Measurements from ENCODE around the gene KIFAP3.

Gene KIFAP3

DNA sequence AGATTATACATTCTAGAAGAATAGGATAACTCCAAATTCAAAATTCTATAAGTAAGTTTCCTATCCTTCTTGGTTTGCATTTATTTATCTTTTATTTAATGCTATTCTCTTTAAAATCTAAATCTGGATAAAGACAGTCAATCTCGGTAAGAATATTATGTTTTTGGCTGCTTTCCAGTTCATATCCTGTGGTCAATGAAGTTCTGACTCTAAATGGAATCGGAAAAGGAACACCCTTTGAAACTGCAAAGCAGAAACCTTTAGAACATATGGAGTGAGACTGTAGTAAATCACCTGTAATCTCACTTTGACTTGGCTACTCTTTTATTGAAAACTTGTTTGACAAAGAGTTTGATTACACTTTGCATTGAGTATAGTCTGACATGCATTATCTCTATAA, 85.2 kb downstream of the KIFAP3 start:
- DNase-seq (ENCODE audit: low read depth in 1 of 2, low spot score in 1 of 2) = no peak

GRCh38 chr1:169985757-169986156, 88.7 kb downstream of the KIFAP3 start:
- DNase-seq (ENCODE audit: low read depth in 1 of 2, low spot score in 1 of 2) = no peak

GRCh38 chr1:169974067-169974466, 100.4 kb downstream of the KIFAP3 start:
- DNase-seq (ENCODE audit: low read depth in 1 of 2, low spot score in 1 of 2) = no peak

- DNase-seq (ENCODE audit: low read depth in 1 of 2, low spot score in 1 of 2) = no peak
Observed at GRCh38 chr1:169970114-169970513, 104.4 kb downstream of the KIFAP3 start.

- DNase-seq (ENCODE audit: low read depth in 1 of 2, low spot score in 1 of 2) = no peak
Observed at GRCh38 chr1:169968174-169968573, 106.3 kb downstream of the KIFAP3 start.

DNA sequence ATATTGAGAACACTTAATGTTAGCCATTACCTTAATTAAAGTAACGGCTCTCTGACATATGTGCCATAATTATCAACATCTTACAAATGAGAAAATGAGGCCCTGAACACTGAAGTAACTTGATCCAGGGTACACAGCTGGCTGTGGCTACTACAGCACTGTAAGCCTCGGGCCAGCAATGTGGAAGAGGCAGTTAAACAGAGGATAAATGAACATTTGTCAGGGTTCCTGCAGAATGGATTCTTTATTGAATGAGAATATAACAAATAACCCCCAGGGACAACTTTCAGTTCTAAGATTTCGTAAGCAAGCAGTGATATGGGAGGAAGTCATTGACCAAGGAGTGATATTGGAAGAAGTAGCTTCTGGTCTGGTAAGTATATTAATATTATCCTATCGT, 110.3 kb downstream of the KIFAP3 start:
- DNase-seq (ENCODE audit: low read depth in 1 of 2, low spot score in 1 of 2) = no peak

GRCh38 chr1:169959686-169960085, 114.8 kb downstream of the KIFAP3 start:
- DNase-seq (ENCODE audit: low read depth in 1 of 2, low spot score in 1 of 2) = no peak

- DNase-seq (ENCODE audit: low read depth in 1 of 2, low spot score in 1 of 2) = no peak
Observed at GRCh38 chr1:169958987-169959386, 115.5 kb downstream of the KIFAP3 start.

- no peak for DNase-seq (ENCODE audit: low read depth in 1 of 2, low spot score in 1 of 2)
Observed at GRCh38 chr1:169957884-169958283, 116.6 kb downstream of the KIFAP3 start.

DNA sequence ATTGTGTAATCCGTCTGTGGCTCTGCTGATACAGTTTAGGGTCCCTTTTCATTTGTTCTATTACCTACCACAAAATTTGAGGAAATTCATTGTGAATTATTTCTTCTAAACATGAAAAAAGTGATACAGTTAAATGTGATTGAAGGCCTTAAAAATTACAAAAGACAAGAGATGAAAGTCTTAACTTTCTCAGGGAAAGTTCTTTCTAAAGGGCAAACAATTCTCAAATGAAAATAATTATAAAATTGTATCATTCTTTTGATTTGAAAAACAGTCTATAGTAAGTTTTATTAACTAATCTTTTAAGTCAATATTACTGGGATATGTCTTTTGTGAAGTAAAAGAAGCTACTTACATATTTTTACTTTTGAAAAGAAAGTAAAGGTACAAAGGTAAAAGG, 123.4 kb downstream of the KIFAP3 start:
- DNase-seq (ENCODE audit: low read depth in 1 of 2, low spot score in 1 of 2) = no peak

GRCh38 chr1:169949139-169949538, 125.4 kb downstream of the KIFAP3 start:
- DNase-seq (ENCODE audit: low read depth in 1 of 2, low spot score in 1 of 2) = no peak

DNA sequence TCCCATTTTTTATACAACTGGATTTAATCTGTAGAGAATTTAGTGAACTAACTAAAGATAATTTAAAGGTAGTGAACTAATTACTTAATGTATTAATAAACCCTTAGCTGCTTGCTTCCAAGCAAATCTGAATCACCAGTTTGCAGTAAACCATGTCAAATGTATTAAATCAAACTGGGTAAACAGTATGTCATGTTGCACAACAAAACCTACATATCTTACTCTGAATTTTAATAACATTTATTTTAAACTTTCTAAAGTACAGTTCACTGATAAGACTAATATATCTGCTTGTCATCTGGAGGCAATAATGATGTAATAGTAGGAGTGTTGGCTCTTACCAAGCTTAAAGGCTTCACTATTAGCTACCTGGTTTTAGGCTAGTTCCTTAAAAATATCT, 128.3 kb downstream of the KIFAP3 start:
- no peak for DNase-seq (ENCODE audit: low read depth in 1 of 2, low spot score in 1 of 2)

DNA sequence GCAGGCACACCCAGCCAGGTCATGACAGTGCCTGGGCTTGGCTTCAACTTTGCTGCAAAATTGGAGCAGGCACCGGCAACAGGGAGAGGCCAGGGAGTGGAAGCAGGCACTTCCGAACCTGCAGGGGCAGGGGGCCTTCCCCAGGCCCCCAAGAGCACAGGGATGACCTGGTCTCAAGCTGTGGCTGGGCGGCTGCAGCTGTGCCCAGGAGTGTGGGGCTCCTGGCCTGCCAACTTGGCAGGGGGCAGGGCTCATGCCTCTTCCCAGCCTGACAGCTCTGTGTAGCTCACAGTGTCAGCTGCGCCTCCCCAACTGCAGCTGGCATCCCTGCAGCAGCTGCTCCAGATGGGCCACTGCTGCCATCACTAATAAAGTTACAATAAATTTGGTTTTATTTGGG, 129.3 kb downstream of the KIFAP3 start:
- DNase-seq (ENCODE audit: low read depth in 1 of 2, low spot score in 1 of 2) = no peak

GRCh38 chr1:169944621-169945020, 129.9 kb downstream of the KIFAP3 start:
- no peak for DNase-seq (ENCODE audit: low read depth in 1 of 2, low spot score in 1 of 2)

DNA sequence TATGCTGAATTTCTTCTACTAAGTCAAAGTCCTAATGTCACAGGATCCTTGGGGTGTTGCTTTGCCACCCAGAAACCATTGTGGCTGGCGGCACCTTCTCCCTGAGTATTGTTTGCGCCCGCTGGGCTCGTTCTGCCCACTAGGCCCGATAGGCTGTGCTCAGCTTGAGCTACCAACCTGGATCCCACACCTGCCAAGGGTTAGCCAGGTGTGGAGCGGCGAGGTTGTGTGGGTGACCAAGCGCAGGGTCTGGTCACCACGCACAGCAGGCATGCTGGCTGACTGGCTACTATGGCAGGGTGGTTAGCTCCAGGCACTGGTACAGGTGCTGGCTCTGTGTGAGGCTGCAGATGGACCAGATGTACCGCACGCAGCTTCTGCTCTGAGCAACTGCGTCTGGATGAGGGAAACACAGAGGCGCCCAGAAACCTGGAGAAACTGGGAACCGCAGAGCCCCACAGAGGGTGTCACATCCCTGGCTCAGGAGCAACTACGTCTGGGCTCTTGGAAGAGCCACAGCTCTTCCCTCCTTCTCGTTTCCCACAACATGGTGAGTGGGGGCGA, 130.4 kb downstream of the KIFAP3 start:
- no peak for DNase-seq (ENCODE audit: low read depth in 1 of 2, low spot score in 1 of 2)

GRCh38 chr1:169941982-169942830, 132.3 kb downstream of the KIFAP3 start:
- no peak for DNase-seq (ENCODE audit: low read depth in 1 of 2, low spot score in 1 of 2)

- no peak for DNase-seq (ENCODE audit: low read depth in 1 of 2, low spot score in 1 of 2)
Observed at GRCh38 chr1:169933984-169934725, 140.3 kb downstream of the KIFAP3 start.

GRCh38 chr1:169931795-169932231, 142.7 kb downstream of the KIFAP3 start:
- DNase-seq (ENCODE audit: low read depth in 1 of 2, low spot score in 1 of 2) = no peak

DNA sequence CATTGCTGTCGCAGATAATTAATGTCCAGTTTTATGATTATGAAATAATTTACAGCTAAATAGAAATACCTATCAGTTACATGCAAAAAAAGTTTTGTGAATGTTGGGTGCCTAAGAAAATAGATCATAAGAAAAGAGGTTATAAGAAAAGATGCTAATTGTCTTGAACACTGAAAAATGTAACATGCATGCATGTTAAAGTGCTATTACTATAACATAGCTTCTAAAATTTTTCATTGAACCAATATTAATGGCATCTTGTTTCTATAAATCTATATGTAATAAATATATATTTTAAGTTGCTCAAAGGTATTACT, 145.3 kb downstream of the KIFAP3 start:
- DNase-seq (ENCODE audit: low read depth in 1 of 2, low spot score in 1 of 2) = no peak

DNA sequence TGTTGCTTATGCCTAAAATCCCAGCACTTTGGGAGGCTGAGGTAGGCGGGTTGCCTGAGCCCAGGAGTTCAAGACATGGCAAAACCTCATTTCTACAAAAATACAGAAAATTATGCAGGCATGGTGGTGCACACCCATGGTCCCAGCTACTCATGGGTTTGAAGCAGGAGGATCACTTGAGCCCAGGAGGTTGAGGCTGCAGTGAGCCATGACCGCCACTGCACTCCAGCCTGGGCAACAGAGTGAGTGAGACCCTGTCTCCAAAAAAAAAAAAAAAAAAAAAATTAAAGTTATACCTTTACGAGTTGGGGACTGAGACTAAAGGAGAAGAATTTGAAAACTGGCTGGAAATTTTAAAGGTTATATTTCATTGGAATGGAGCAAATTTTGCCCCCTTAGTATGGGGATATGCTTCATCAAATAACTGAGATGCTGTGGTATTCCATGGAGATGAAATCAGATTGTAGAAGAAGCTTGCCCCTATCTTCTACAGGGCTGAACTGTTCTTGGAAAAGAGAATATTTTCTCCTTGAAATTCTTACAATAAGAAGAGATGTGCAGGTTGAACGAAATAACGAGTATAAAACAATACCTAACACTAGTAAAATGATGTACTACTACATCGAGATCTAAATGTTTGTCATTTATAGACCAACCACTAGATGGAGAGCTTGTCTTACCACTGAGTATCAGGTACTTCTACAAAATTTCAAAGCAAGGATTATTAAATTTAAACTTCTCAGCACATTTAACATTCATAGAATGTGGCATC, 145.9 kb downstream of the KIFAP3 start:
- no peak for DNase-seq (ENCODE audit: low read depth in 1 of 2, low spot score in 1 of 2)
